ENCODE measurements around the gene KCNF1. TPM values are rescaled to one million over a fixed set of nuclear protein-coding genes. Genes with fewer than 3 reads are reported as not detected.

The KCNF1 gene
- total RNA-seq, 1 experiment from 2014 or later: 1.3 TPM

- H3K36me3 ChIP-seq (ENCODE audit: low read depth, low read length): no peaks in the 10 kb centered on the region
Observed at GRCh38 chr2:10963155-10963554, 51.4 kb downstream of the KCNF1 start.

More at GRCh38 chr2:10963155-10963554, 51.4 kb downstream of the KCNF1 start:
- intact Hi-C loops (cut with micrococcal nuclease): no loop called here
- DNase-seq: no peak
- no peak overlapping the region for H3K4me3 ChIP-seq (ENCODE audit: low read length)
- no peak overlapping the region for H2AFZ ChIP-seq (ENCODE audit: low read length)
- no TSS peak for BruUV-seq (replicated peaks)
- TF ChIP-seq EZH2phosphoT487 (IDR thresholded peaks at IDR 0.05; ENCODE audit: borderline replicate concordance, low read length): no peak
- no peak for TF ChIP-seq EZH2 (IDR thresholded peaks at IDR 0.05; ENCODE audit: low read length, unreplicated experiment)
- no peak overlapping the region for H3K9ac ChIP-seq (ENCODE audit: low read length)
- CTCF ChIA-PET: no interaction called here
- ATAC-seq: no peak
- H3K9me3 ChIP-seq (ENCODE audit: low read length): no peaks in the 10 kb centered on the region
- no peaks in the 10 kb centered on the region for H4K20me1 ChIP-seq (ENCODE audit: low read length)
- H3K27me3 ChIP-seq (ENCODE audit: low read length): peaks cover 25% of the 10 kb centered on the region
- POLR2A ChIA-PET (ENCODE audit: unreplicated experiment): no interaction called here
- no peaks in the 10 kb centered on the region for H3K79me2 ChIP-seq (ENCODE audit: low read length)
- no peaks in the 10 kb centered on the region for H3F3A ChIP-seq (ENCODE audit: low read length, unreplicated experiment)
- no peaks in the 10 kb centered on the region for H3K9me2 ChIP-seq (replicated peaks; ENCODE audit: low read length)
- H3K4me1 ChIP-seq (ENCODE audit: insufficient read depth, low read length): no peaks in the 10 kb centered on the region
- no peak overlapping the region for H3K27ac ChIP-seq (ENCODE audit: low read length)
- no peak overlapping the region for H3K4me2 ChIP-seq (ENCODE audit: low read length)

Other genes with a start within 250 kb of the KCNF1 start
- gene NOL10, start 222.0 kb upstream of the KCNF1 start, total RNA-seq (2014; rRNA removed): 32.9 and 51.1 TPM in 2 replicates
- 0.40 TPM in 1 of 2 replicates, not detected in the other for gene ATP6V1C2, start 190.3 kb upstream of the KCNF1 start, total RNA-seq (2014; rRNA removed)
- gene PDIA6, start 99.1 kb upstream of the KCNF1 start, total RNA-seq (2014; rRNA removed): 350 and 351 TPM in 2 replicates
- 12.6 and 19.2 TPM in 2 replicates for gene SLC66A3, start 243.5 kb downstream of the KCNF1 start, total RNA-seq (2014; rRNA removed)